GM18498 (cell line): ENCODE measurements around the gene NSUN2.
A peak's percentile ranks its signal among the peaks of the same experiment; 100 is the strongest.
"Not testable (repeated sequence)": the region's sequence is repeated elsewhere in the genome, so short reads cannot be mapped to it uniquely, and the experiment has no call there.

Experiments used
- ATAC-seq: cut with Tn5 transposase; IDR thresholded peaks from one replicate; pipeline ENCODE4 v1.9.1; 2021; ENCODE audit warnings: mild to moderate bottlenecking, moderate library complexity; ENCODE audit not compliant: unreplicated experiment

NSUN2 gene

DNA sequence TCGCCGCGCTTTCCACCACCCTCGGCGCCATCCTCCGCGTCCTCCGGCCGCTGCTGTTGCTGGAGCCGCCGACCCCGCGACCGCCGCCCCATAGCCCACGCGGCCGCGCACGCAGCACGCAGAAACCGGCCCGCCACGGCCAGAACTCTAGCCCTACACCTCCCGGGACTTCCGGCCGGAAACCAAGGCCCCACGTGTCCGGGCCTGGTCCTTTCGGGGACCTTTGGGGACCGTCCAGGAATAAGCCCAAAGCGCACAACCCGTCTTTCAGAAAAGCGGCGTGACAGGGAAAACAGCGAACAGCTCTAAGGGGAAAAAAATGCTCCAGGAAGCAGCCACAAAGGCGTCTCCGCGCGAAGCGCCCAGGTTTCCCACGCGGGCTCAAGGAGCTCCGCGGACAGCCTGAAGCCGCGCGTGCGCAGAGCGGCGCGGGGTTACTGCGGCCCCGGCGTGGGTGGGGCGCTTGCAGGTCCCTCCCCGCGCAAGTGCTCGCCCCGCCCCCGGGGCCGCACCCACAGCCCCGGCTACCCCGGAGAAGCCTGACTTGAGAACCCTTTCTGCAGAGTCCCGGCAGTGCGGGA lies at the start of gene NSUN2, which contains the start of gene SRD5A1:
NSUN2 (minus strand) TSS at position 157 of the 581 bp plus-strand sequence; CDS start at position 92, 65 bp downstream.
SRD5A1 (plus strand) TSS at position 553 of the 581 bp plus-strand sequence. CDS start 137 bp downstream, outside the sequence.
- ATAC-seq = peak; percentile 92

DNA sequence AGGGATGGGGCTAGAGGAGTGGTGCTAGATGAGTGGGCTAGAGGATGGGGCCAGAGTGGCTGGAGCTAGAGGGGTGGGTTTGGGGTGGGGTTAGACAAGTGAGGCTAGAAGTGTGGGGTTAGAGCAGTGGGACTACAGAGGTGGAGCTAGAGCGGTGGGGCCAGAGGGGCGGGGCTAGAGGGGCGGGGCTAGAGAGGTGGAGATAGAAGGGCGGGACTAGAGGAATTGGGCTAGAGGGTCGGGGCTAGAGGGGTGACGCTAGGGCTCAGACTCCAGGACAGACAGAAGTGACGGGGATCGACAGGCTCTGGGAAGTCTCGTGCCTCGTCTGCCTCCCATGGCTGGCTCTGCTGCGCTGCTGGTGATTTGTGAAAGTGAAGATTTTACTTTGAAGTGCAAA lies 49.4 kb upstream of the NSUN2 start:
- ATAC-seq = no peak

DNA sequence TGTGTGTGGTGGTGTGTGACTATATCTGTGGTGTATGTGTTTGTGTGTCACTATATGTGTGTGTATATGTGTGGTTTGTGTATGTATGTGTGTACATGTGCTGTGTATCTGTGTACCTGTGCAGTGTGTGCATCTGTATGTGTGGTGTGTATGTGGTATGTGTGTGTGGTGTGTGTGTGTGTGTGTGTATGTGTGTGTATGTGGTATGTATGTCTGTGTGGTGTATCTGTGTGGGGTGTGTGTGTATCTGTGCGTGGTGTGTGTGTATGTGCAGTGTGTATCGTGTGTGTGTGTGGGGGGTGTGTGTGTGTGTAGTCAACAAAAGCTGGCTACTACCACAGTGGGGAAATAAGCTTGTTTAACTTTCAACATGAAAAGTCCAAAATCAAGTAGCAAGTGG lies 48.8 kb upstream of the NSUN2 start:
- no peak for ATAC-seq

DNA sequence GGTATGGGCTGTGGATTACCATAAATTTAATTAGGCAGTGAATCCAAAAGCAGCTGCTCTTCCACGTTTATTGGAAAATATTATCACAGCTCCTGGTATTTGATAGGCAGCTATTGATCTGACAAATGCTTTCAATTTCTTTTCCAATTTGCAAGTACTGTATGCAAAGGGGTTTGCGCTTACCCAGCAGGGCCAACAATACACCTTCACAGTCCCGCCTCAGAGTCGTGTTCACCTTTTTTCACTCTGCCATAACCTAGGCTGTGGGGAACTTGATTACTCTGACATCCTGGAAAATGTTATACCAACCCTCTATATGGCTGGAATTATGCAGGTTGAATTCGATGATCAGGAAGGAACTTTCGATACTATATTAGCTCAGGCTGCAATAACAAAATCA lies 48.1 kb upstream of the NSUN2 start:
- no peak for ATAC-seq

DNA sequence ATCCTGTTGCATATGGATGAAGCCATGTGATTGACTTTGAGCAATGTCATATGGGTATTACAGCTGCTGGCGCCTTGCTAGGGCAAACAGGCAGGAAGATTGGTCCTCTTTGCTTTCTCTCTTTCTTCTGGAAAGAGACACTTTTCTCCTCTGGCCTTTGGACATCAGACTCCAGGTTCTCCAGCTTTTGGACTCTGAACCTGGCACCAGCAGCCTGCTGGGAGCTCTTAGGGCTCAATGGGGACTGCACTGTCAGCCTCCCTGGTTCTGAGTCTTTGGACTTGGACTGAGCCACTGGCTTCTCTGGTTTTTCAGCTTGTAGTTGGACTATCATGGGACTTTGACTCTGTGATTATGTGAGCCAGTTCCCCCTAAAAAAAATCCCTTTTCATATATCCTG lies 45.5 kb upstream of the NSUN2 start:
- no peak for ATAC-seq

DNA sequence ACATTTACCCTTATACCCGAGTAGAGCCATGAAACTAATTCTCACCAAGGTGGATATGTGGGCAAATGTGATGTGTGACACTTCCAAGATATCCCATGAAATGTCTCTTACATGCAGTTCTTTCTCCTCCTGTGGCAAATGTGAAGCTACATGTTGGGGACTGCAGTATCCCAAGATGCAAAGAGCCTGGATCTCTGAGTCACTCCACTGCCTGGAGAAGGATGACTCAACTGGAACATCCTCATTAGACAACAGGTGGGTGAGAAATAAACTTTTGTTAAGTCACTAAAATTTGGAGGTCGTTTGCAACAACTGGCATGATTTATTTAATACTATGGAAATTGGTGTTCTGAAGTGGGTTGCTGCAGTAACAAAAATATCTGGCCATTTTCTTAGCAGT lies 43.9 kb upstream of the NSUN2 start:
- ATAC-seq = no peak

DNA sequence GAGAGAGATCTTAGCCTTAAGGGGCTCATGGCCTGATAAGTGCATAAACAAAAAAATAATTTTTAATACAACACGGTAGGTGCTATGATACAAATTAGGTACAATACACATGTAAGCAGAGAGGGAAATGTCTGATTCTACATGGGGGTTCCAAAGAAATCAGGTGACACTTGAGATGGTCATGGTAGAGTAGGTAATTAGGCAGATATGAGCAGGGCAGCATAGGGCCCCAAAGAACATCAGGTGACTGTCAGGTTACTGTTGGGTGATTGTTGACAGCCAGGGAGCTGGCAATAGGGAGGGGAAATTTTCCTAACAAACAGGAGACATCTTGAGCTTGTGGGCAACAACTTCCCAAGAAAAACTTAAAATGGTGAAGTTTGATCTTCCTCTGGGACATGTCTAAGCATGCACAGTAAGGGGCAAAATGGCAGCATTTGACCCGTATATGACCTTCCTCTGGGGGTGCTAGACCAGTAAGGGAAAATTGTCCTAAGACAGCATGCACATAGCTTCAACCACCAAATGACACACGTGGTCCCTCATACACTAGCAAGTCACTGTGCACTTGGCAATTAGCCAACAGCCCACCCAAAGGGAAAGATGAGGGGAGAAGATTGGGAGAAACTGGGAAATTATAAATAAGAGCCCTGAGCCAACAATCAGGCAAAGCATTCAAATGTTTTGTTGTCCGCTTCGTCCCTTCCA lies 43.1 kb upstream of the NSUN2 start:
- no peak for ATAC-seq

DNA sequence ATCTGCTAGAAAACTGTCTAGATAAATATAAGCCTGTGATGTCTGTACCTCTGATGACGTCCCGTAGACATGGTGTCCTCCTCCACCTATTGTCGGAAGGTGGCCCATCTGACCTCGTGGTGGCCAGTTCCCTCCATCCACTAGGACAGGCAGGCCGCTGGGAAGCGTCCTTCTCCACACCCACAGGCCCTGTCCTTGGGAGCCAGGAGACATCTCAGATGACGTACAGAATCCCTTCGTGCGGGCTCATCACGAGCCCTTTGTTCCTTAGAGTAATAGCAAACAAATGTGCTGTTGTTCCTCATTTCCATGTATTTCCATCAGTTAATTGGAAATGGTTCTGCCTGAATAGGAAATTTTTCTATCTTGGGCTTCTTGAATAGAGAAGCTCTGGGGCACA lies 42.0 kb upstream of the NSUN2 start:
- ATAC-seq = no peak

DNA sequence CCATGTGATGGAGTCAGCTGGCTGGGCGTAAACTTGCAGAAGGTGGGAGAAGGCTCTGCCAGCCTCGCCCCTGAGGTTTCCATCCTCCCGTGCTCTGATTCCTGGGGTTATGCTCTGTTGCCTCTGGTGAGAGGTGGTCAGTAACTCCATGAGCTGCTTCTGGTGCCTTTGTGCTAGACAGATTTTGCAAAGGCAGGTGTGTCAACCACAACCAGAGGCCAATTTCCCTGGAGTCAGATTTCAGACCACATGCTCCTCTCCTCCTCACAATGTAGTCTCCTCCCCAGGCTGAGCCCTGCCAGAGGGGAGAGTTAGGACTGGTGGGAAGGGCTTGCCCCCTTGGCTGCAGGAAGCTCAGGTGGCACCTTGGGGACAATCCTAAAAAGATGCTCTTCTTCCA lies 41.6 kb upstream of the NSUN2 start:
- ATAC-seq = no peak

DNA sequence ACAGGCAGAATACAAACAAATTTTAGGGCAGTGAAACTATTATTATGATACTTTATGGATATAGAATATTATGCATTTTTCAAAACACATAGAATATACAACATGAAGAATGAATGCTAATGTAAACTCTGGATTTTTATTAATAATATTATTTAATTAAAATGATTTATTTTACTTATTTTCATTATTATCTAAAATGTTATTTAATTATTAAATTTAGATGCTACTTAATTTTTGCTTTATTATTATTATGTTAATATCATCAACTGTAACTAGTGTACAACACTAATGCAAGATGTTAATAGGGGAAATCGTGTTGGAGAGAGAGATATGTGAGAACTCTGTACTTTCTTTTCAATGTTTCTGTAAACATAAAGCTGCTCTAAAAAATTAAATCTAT lies 41.1 kb upstream of the NSUN2 start:
- no peak for ATAC-seq

DNA sequence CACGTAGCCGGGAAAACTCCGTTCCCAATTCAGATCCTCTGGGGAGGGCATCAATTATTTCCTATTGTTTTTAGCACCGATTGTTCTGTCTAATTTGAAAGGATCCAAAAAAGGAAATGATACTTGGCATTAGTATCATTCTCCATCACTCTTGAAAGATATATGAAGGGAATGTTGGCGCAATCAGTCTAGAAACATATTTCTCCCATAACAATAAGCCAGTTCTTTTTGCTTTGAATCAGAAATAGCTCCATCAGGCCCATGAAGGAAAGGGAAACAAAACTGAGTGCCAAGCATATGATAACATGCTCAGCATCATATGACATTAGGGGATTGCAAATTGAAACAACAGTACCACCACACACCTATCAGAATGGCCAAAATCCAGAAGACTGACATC lies 40.2 kb upstream of the NSUN2 start:
- no peak for ATAC-seq

DNA sequence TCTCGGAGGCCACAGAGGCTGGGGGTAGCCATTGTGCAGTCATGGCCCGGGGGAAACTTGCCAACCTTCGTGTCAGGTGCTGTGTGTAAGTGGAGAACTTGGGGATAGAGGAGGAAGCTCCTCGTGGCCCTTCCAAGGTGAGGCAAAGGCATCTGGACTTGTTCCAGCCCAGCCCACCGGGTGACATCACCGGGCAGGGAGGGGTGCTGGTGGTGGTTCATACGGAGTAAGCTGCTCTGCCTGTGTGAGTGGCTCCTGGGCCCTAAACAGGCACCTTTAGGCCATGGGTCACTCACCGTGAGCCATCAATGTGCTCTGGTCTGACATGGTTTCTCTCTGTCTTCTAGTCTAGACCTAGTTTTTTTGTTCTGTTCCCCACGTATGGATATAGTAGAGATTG lies 35.9 kb upstream of the NSUN2 start:
- ATAC-seq = not testable (repeated sequence)

DNA sequence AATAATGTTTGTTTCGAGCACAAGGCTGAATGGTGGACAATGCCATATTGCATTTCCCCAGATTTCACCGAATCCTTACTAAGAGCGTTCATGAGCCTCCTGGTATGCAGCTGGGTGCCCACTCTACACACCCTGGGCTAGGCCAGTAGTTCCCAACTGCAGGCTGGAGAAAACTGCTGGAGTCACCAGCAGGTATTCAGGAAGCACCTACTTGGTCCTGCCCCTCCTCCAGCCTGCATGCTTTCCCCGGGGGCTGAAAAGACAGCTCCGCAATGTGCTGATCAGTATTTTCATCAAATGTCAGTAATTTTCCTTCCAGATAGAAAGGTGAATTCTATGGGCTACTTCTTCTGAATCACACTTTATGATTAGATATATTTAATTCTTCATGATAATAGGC lies 34.8 kb upstream of the NSUN2 start:
- ATAC-seq = no peak

DNA sequence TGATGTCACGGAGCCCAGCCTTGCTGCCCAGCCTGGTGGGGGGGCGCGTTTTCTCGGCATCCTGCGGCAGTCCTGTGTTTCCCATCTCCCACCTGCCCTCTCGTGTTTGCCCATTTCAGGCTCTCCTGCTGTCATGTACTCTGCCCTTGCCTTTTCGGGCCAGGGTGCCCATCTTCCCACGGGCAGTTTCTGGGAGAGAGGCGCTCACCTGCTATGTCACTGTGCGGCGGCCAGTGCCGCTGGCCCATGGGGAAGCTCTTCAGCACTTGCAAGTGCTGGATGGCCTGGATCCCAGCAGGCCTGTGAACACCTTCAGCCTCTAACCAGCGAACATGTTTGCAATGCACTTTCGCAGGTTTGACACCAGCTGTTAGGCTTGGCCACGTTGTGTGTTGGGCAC lies 33.9 kb upstream of the NSUN2 start:
- ATAC-seq = no peak

DNA sequence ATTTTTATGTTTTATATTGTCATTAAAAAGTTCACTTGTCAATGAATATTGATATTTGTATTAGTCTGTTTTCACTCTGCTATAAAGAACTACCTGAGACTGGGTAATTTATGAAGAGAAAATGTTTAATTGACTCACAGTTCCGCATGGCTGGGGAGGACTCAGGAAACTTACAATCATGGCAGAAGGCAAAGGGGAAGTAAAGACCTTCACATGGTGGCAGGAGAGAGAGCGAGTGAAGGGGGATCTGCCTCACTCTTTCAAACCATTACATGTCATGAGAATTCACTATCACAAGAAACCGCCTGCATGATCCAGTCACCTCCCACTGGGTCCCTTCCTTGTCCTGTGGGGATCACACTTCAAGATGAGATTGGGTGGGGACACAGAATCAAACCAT lies 27.8 kb upstream of the NSUN2 start:
- ATAC-seq = peak; percentile 47

DNA sequence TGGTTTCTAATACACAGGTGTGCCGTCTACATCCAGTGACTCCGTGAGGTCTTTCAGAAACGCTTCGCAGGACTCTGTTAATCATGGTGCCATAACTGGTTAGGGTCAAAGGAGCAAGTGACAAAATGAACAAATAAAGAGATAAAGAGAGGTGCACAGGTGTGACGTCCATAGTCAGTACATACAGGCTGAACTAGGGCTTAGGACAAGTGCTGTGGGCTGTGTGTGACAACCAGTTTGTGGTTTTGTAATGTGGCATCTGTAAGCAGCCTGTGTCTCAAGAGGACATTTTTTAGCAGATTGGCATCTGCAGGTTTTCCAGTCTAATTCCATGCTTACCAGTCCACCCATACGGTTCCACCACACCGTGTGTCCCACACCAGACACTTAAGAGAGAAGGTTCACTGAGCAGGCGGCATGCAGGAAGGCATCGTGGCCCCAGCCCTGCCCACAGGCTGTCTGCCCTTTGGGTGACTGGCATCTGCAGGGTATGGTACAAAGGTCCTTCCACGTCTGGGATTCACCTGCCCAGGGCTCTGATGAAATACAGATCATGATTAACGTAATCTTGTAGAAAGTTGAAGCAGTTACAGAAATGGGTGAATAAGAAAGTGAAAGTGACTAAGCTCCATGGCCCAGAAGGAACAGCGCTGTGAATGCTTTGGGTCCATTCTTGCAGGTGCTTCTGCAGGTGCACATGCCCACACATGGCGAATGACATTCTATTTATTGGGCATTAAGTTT lies 27.3 kb upstream of the NSUN2 start:
- peak; percentile 84 for ATAC-seq

DNA sequence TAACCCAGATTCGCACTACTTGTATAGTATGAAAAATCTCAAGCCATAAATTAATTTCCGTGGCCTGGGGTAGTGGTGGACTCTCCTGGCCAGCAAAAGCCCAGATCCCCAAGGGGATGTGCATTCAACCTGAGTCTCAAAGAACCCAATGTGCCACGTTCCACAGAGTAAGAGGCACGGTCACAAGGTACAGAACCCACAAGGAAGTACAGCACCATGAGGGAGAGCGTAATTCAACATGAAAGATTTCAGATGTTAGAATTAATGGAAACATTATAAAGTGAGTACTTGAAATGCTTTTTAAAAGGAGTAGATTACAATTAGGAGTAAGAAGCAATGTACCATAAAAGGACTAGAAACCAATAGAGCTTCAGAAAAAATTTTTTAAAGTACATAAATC lies 23.8 kb upstream of the NSUN2 start:
- no peak for ATAC-seq

DNA sequence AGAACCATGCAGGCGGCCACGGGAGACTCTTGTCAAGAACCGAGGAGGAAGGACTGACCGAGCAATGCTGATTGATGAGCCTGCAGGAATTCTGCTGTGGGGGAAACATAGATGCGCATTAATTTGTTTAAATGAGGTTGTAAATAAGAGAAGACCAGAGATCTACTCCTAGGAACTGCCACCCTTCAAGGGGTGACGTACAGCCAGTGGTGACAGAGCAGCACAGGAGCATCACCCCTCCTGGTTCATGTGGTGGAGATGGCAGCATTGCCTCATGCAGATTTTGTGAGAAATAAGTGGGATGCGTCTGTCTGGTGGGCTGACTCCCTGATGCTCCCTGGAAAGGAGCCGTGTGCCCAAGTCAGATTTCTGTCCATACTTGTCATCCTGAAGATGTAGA lies 22.6 kb upstream of the NSUN2 start:
- ATAC-seq = no peak

DNA sequence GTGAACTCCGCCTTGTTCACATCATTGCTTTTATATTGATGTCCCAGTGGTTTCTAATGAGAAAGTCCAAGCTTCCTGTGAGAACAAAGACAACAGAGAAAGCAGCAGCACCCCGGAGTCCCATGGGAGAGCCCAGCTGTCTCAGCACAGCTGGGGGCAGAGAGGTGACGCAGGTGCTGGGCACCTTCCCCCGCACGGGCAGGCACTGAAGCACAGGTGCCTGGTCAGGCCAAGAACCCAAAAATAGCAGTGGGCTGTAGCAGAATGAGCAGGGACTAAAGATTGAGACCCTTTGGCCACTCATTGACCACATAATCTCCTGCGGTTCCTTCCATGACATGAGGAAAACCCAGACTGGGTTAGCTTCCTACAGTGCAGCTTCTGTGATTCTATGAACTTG lies 19.2 kb upstream of the NSUN2 start:
- peak; percentile 94 for ATAC-seq

DNA sequence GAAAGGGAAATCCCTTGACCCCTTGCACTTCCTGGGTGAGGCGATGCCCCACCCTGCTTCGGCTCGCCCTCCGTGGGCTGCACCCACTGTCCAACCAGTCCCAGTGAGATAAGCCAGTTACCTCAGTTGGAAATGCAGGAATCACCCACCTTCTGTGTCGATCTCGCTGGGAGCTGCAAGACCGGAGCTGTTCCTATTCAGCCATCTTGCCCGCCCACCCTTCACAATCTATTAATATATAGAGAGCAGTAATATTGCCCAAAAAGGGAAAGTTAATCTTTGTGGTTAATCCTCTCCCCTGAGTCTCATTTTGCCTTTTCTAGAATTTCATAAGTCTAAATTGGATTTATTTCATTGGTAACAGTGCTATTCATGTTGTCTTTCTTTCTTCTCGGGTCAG lies 16.8 kb upstream of the NSUN2 start:
- no peak for ATAC-seq

DNA sequence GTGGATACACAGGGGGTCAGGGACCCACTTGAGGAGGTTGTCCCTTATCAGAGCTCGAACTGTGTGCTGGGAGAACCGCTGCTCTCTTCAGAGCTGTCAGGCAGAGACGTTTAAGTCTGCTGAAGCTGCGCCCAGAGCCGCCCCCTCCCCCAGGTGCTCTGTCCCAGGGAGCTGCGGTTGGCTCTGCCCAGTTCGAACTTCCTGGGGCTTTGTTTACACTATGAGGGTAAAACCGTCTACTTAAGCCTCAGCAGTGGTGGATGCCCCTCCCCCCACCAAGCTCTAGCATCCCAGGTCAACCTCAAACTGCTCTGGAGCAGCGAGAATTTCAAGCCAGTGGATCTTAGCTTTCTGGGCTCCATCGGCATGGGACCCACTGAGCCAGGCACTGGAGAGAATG lies 16.3 kb upstream of the NSUN2 start:
- ATAC-seq = no peak
